Measurements from ENCODE around the gene MMP14. TPM values are rescaled to one million over a fixed set of nuclear protein-coding genes. Genes with fewer than 3 reads are reported as not detected.

MMP14 gene
- total and polyA plus RNA-seq, 2 experiments from 2014 or later, result 7.0 to 56.4 TPM

DNA sequence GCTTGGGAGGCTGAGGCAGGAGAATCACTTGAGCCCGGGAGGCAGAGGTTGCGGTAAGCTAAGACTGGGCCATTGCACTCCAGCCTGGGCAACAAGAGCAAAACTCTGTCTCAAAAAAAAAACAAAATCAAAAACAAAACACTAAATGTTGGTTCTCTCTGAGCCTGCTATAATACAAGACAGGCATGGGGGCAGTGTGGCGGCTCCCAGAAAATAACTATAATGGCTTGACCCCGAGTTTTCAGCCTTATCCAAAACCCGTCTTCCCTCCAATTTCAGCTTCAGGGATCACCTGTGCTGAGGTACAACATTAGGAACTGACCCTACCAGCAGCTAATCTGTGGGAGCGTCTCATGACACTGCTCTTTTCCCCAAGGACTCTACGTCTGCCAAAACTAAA is 22.0 kb upstream of the MMP14 start:
- Mint-ChIP-seq H3K4me3 (no peak overlapping the region), H3K27me3 (ENCODE audit: insufficient read depth, low read depth, poor library complexity) (peaks cover 11% of the 10 kb centered on the region), H3K9me3 (no peaks in the 10 kb centered on the region), H3K27ac (no peak overlapping the region), H3K4me1 (peaks cover 38% of the 10 kb centered on the region), H3K36me3 (ENCODE audit: low read depth) (no peaks in the 10 kb centered on the region)
- no peak for DNase-seq (ENCODE audit: low spot score)
- Histone ChIP-seq H2AFZ (peak overlapping the region; percentile 91), H3K4me2 (peak overlapping the region; percentile 60; the same call in 1 of the 2 replicates), H3K79me2 (replicated peaks; ENCODE audit: insufficient read depth) (no peaks in the 10 kb centered on the region), H3F3A (replicated peaks; ENCODE audit: low read depth) (0 out of 2 replicates have a peak, but pooled peaks cover 3% of the 10 kb centered on the region), H3K27ac (ENCODE audit: low read depth) (no peak overlapping the region), H3K4me3 (no peak overlapping the region), H3K4me1 (ENCODE audit: insufficient read depth) (peaks cover 29% of the 10 kb centered on the region), H4K20me1 (replicated peaks; ENCODE audit: insufficient read depth) (no peaks in the 10 kb centered on the region), H3K9me2 (ENCODE audit: insufficient read depth) (no peaks in the 10 kb centered on the region), H3K36me3 (ENCODE audit: insufficient read depth) (no peaks in the 10 kb centered on the region), H3K27me3 (ENCODE audit: insufficient read depth) (no peaks in the 10 kb centered on the region)
- no peak for ATAC-seq
- no peak for TF ChIP-seq POLR2AphosphoS5 (IDR thresholded peaks at IDR 0.05; ENCODE audit: low read depth)
- no peak for TF ChIP-seq JUNB (IDR thresholded peaks at IDR 0.05; ENCODE audit: unreplicated experiment)

DNA sequence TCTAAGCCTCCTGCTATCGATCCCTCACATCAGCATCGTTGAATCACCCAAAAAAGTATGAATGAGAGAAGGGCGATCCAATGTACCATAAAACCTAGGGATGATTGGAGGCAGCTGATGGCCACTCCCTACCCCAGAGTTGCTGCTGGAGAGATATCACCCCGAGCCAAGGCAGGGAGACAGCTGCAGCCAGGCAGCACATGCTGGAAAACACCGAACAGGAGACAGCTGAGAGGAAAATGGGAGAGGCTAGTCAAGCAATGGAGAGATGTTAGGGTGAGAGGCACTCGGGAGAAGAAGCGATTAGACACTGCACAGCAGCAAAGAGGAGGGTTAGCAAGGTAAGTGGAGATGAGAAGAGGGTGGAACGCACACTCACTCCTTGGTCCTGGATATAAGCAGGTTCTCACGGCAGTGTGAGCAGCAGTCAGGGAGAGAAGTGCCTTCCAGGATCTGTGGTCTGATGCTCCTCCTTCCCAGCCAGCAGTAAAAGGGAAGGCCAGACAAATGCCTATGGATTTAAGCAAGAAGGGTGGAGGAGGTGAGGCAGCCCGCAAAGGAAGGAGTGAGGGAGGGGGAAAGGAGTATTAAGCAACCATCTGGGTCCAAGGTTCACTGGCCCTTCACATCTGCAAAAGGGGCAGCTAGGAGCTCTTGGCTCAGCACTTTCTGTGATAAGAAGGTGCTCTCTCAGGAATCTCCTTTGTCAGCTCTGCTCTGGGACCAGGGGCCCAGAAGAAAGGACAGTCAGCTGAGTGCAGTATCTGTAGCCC is 21.3 kb upstream of the MMP14 start, which contains the start of gene SLC7A7:
Gene SLC7A7 (minus strand): TSS at position 495 of the 773 bp plus-strand sequence. CDS start 2,037 bp downstream, outside the sequence.
- ATAC-seq (peak; percentile 12; the same call in 2 of the 3 replicates), DNase-seq (ENCODE audit: low spot score) (peak; percentile 15)
- Mint-ChIP-seq H3K36me3 (ENCODE audit: low read depth) (no peaks in the 10 kb centered on the region), H3K27me3 (ENCODE audit: insufficient read depth, low read depth, poor library complexity) (peaks cover 17% of the 10 kb centered on the region), H3K9me3 (no peaks in the 10 kb centered on the region), H3K4me3 (peak within 1 kb of the TSS; percentile 20; the same call in 2 of the 3 replicates), H3K27ac (no peak within 1 kb of the TSS), H3K4me1 (peaks cover 45% of the 10 kb centered on the region)
- 0 out of 2 replicates have a peak, but pooled peaks cover 3% of the 10 kb centered on the region for H3F3A ChIP-seq (replicated peaks; ENCODE audit: low read depth)
- H3K27me3 ChIP-seq (ENCODE audit: insufficient read depth), result no peaks in the 10 kb centered on the region
- no peaks in the 10 kb centered on the region for H3K79me2 ChIP-seq (replicated peaks; ENCODE audit: insufficient read depth)
- peak within 1 kb of the TSS; percentile 60 for H3K4me2 ChIP-seq
- H3K4me1 ChIP-seq (ENCODE audit: insufficient read depth), result peaks cover 37% of the 10 kb centered on the region
- no peaks in the 10 kb centered on the region for H3K9me2 ChIP-seq (ENCODE audit: insufficient read depth)
- H4K20me1 ChIP-seq (replicated peaks; ENCODE audit: insufficient read depth), result no peaks in the 10 kb centered on the region
- H3K36me3 ChIP-seq (ENCODE audit: insufficient read depth), result no peaks in the 10 kb centered on the region
- peak within 1 kb of the TSS; percentile 91 for H2AFZ ChIP-seq
- H3K4me3 ChIP-seq, result 0 out of 2 replicates have a peak within 1 kb of the TSS, but pooled peaks have one; percentile 4
- 0 out of 2 replicates have a peak within 1 kb of the TSS, but pooled peaks have one; percentile 78 for H3K27ac ChIP-seq (ENCODE audit: low read depth)
- no peak for TF ChIP-seq NANOG (IDR thresholded peaks at IDR 0.05; ENCODE audit: borderline replicate concordance)
- no peak for TF ChIP-seq ZNF114 (CRISPR knock-in tag; IDR thresholded peaks at IDR 0.05)
- TF ChIP-seq STAT1 (IDR thresholded peaks at IDR 0.05; ENCODE audit: unreplicated experiment), result no peak
- TF ChIP-seq POLR2AphosphoS5 (IDR thresholded peaks at IDR 0.05; ENCODE audit: low read depth), result no peak
- TF ChIP-seq JUNB (IDR thresholded peaks at IDR 0.05; ENCODE audit: unreplicated experiment), result no peak
- TF ChIP-seq CREB1 (CRISPR knock-in tag; IDR thresholded peaks at IDR 0.05; ENCODE audit: low read depth), result no peak
- TF ChIP-seq ZNF331 (CRISPR knock-in tag; IDR thresholded peaks at IDR 0.05; ENCODE audit: low read depth), result no peak
- TF ChIP-seq, protein P1, sequence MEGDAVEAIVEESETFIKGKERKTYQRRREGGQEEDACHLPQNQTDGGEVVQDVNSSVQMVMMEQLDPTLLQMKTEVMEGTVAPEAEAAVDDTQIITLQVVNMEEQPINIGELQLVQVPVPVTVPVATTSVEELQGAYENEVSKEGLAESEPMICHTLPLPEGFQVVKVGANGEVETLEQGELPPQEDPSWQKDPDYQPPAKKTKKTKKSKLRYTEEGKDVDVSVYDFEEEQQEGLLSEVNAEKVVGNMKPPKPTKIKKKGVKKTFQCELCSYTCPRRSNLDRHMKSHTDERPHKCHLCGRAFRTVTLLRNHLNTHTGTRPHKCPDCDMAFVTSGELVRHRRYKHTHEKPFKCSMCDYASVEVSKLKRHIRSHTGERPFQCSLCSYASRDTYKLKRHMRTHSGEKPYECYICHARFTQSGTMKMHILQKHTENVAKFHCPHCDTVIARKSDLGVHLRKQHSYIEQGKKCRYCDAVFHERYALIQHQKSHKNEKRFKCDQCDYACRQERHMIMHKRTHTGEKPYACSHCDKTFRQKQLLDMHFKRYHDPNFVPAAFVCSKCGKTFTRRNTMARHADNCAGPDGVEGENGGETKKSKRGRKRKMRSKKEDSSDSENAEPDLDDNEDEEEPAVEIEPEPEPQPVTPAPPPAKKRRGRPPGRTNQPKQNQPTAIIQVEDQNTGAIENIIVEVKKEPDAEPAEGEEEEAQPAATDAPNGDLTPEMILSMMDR (conservative IDR thresholded peaks at IDR 0.05; ENCODE audit: low read depth in 2 of 2), result no peak
- TF ChIP-seq EZH2 (IDR thresholded peaks at IDR 0.05; ENCODE audit: low read depth, unreplicated experiment), result no peak
- TF ChIP-seq, protein P2, sequence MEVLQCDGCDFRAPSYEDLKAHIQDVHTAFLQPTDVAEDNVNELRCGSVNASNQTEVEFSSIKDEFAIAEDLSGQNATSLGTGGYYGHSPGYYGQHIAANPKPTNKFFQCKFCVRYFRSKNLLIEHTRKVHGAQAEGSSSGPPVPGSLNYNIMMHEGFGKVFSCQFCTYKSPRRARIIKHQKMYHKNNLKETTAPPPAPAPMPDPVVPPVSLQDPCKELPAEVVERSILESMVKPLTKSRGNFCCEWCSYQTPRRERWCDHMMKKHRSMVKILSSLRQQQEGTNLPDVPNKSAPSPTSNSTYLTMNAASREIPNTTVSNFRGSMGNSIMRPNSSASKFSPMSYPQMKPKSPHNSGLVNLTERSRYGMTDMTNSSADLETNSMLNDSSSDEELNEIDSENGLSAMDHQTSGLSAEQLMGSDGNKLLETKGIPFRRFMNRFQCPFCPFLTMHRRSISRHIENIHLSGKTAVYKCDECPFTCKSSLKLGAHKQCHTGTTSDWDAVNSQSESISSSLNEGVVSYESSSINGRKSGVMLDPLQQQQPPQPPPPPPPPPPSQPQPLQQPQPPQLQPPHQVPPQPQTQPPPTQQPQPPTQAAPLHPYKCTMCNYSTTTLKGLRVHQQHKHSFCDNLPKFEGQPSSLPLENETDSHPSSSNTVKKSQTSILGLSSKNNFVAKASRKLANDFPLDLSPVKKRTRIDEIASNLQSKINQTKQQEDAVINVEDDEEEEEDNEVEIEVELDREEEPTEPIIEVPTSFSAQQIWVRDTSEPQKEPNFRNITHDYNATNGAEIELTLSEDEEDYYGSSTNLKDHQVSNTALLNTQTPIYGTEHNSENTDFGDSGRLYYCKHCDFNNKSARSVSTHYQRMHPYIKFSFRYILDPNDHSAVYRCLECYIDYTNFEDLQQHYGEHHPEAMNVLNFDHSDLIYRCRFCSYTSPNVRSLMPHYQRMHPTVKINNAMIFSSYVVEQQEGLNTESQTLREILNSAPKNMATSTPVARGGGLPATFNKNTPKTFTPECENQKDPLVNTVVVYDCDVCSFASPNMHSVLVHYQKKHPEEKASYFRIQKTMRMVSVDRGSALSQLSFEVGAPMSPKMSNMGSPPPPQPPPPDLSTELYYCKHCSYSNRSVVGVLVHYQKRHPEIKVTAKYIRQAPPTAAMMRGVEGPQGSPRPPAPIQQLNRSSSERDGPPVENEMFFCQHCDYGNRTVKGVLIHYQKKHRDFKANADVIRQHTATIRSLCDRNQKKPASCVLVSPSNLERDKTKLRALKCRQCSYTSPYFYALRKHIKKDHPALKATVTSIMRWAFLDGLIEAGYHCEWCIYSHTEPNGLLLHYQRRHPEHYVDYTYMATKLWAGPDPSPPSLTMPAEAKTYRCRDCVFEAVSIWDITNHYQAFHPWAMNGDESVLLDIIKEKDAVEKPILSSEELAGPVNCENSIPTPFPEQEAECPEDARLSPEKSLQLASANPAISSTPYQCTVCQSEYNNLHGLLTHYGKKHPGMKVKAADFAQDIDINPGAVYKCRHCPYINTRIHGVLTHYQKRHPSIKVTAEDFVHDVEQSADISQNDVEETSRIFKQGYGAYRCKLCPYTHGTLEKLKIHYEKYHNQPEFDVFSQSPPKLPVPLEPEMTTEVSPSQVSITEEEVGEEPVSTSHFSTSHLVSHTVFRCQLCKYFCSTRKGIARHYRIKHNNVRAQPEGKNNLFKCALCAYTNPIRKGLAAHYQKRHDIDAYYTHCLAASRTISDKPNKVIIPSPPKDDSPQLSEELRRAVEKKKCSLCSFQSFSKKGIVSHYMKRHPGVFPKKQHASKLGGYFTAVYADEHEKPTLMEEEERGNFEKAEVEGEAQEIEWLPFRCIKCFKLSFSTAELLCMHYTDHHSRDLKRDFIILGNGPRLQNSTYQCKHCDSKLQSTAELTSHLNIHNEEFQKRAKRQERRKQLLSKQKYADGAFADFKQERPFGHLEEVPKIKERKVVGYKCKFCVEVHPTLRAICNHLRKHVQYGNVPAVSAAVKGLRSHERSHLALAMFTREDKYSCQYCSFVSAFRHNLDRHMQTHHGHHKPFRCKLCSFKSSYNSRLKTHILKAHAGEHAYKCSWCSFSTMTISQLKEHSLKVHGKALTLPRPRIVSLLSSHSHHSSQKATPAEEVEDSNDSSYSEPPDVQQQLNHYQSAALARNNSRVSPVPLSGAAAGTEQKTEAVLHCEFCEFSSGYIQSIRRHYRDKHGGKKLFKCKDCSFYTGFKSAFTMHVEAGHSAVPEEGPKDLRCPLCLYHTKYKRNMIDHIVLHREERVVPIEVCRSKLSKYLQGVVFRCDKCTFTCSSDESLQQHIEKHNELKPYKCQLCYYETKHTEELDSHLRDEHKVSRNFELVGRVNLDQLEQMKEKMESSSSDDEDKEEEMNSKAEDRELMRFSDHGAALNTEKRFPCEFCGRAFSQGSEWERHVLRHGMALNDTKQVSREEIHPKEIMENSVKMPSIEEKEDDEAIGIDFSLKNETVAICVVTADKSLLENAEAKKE (CRISPR knock-in tag; IDR thresholded peaks at IDR 0.05), result no peak

Data from GM23338 (cell line).